Keratinocyte (primary cell): Measurements from ENCODE around the gene PARD3.

Source experiments
- CTCF ChIP-seq, 3 experiments: IDR thresholded peaks in 1 of 3; conservative IDR thresholded peaks in 1 of 3; optimal IDR thresholded peaks in 1 of 3; 2 replicates in 2 of 3; 3 replicates in 1 of 3; pipeline versions ENCODE3 to v1.5.1; 2011; ENCODE audit warnings: low read length in 3 of 3, mild to moderate bottlenecking in 3 of 3, moderate library complexity in 2 of 3, control low read depth in 1 of 3, inconsistent platforms in 1 of 3; ENCODE audit not compliant: insufficient read depth in 2 of 3; ENCODE audit errors: extremely low read depth in 1 of 3
- EZH2 ChIP-seq: IDR thresholded peaks from one replicate; pipeline ENCODE4 v1.6.1; 2012; ENCODE audit warnings: inconsistent platforms, mild to moderate bottlenecking, low read length, moderate library complexity

GRCh38 chr10:34207343-34207742, 607.8 kb downstream of the PARD3 start:
- TF ChIP-seq CTCF (optimal IDR thresholded peaks at IDR 0.05 in 1 of 3, IDR thresholded peaks at IDR 0.05 in 1 of 3, conservative IDR thresholded peaks at IDR 0.05 in 1 of 3; ENCODE audit: extremely low read depth in 1 of 3, insufficient read depth in 2 of 3, low read length in 3 of 3), result no peak
- no peak for TF ChIP-seq EZH2
